GM12878 (cell line): ENCODE measurements around the gene CMSS1. TPM values are rescaled to one million over a fixed set of nuclear protein-coding genes. Genes with fewer than 3 reads are reported as not detected.

Experiments used
- BCL11A ChIP-seq: IDR thresholded peaks from 2 replicates; pipeline ENCODE4 v1.6.1; 2011; ENCODE audit warnings: low read depth, low read length
- CBFB ChIP-seq: IDR thresholded peaks from 2 replicates; pipeline ENCODE4 v1.6.1; 2016; ENCODE audit warnings: antibody characterized with exemption, low read depth
- CREB1 ChIP-seq: IDR thresholded peaks from 2 replicates; pipeline ENCODE4 v1.6.1; 2012; ENCODE audit warnings: low read depth, mild to moderate bottlenecking, inconsistent platforms
- CREM ChIP-seq: IDR thresholded peaks from 2 replicates; pipeline ENCODE4 v1.6.1; 2014; ENCODE audit warnings: antibody characterized with exemption, low read depth
- EED ChIP-seq: sonication (generic); IDR thresholded peaks from 2 replicates; pipeline ENCODE4 v1.6.1; 2016; ENCODE audit warnings: antibody characterized with exemption, low read depth
- EP300 ChIP-seq, 2 experiments: fragments of 150-350 bp in 1 of 2; IDR thresholded peaks; 2 replicates each; pipeline ENCODE4 v1.6.1; 2011 to 2012; ENCODE audit warnings: low read depth in 2 of 2, low read length in 2 of 2, borderline replicate concordance in 1 of 2, improper control_type of control experiment in 1 of 2, inconsistent platforms in 1 of 2; ENCODE audit not compliant: control insufficient read depth in 1 of 2
- FOXM1 ChIP-seq: IDR thresholded peaks from 2 replicates; pipeline ENCODE4 v1.6.1; 2012; ENCODE audit warnings: low read depth, mild to moderate bottlenecking, inconsistent platforms, low read length, moderate library complexity
- GABPA ChIP-seq: IDR thresholded peaks from 2 replicates; pipeline ENCODE4 v1.6.1; 2014; ENCODE audit warnings: antibody characterized with exemption, low read depth, mild to moderate bottlenecking, inconsistent platforms
- IKZF1 ChIP-seq: fragments of 450-650 bp; conservative IDR thresholded peaks from 2 replicates; pipeline ENCODE4 v1.6.1; 2017; ENCODE audit warnings: antibody characterized with exemption, mild to moderate bottlenecking
- IKZF2 ChIP-seq, 2 experiments: fragments of 450-650 bp; IDR thresholded peaks; 2 replicates each; pipeline ENCODE4 v1.6.1; 2017; ENCODE audit warnings: mild to moderate bottlenecking in 2 of 2, moderate library complexity in 2 of 2
- IRF4 ChIP-seq: IDR thresholded peaks from 2 replicates; pipeline ENCODE4 v1.6.1; 2011; ENCODE audit warnings: low read depth, low read length
- NFIC ChIP-seq: IDR thresholded peaks from 2 replicates; pipeline ENCODE4 v1.6.1; 2012; ENCODE audit warnings: low read depth, mild to moderate bottlenecking, inconsistent platforms, low read length, moderate library complexity
- PAX5 ChIP-seq: IDR thresholded peaks from 2 replicates; pipeline ENCODE4 v1.6.1; 2011; ENCODE audit warnings: low read depth, low read length, borderline replicate concordance
- RAD21 ChIP-seq: IDR thresholded peaks from 2 replicates; pipeline ENCODE4 v1.6.1; 2011; ENCODE audit warnings: mild to moderate bottlenecking, low read depth, low read length, moderate library complexity; ENCODE audit not compliant: insufficient read depth
- SP1 ChIP-seq: IDR thresholded peaks from one replicate; pipeline ENCODE4 v1.6.1; 2011; ENCODE audit warnings: low read depth, low read length
- TAF1 ChIP-seq: IDR thresholded peaks from 2 replicates; pipeline ENCODE4 v1.6.1; 2011; ENCODE audit warnings: mild to moderate bottlenecking, low read depth, low read length, borderline replicate concordance
- ZNF217 ChIP-seq: fragments of 450-650 bp; IDR thresholded peaks from 2 replicates; pipeline ENCODE4 v1.6.1; 2017; ENCODE audit warnings: antibody characterized with exemption, mild to moderate bottlenecking
- ZNF384 ChIP-seq: IDR thresholded peaks from 2 replicates; pipeline ENCODE4 v1.6.1; 2012; ENCODE audit warnings: low read depth, mild to moderate bottlenecking, low read length, improper control_type of control experiment, borderline replicate concordance
- polyA plus RNA-seq, 11 experiments: library from polyadenylated mRNA; depleted of rRNA in 4 of 11; unstranded in 6 of 11; stranded (reverse) in 5 of 11; fragments of >200 nt; fragmentation: Nextera tagmentation in 4 of 11; fragmentation: Illumina TruSeq in 1 of 11; extraction: Ambion mirVana in 4 of 11; extraction: Trizol in 1 of 11; gene quantifications; 1 replicate in 1 of 11; 2 replicates in 10 of 11; pipeline versions ENCODE4 v1.2.1 to v1.2.3, GENCODE V29; 2011 to 2016; ENCODE audit warnings: inconsistent platforms in 2 of 11, missing spikeins in 2 of 11, low read depth in 1 of 11
- total RNA-seq, 4 experiments: library from RNA; depleted of rRNA in 3 of 4; stranded (reverse); fragments of >200 nt in 3 of 4; fragmentation: Illumina TruSeq in 1 of 4; extraction: Trizol in 1 of 4; gene quantifications; 2 replicates each; pipeline versions ENCODE4 v1.2.1 to v1.2.3, GENCODE V29; 2013 to 2021
- TF ChIP-seq, protein P1 (sequence below): fragments of 450-650 bp; IDR thresholded peaks from 2 replicates; pipeline ENCODE4 v1.6.1; 2018; ENCODE audit warnings: borderline replicate concordance, mild to moderate bottlenecking; ENCODE audit not compliant: partially characterized antibody
- TF ChIP-seq, protein P2 (sequence below): fragments of 450-650 bp; IDR thresholded peaks from 2 replicates; pipeline ENCODE4 v1.6.1; 2018; ENCODE audit warnings: mild to moderate bottlenecking, low read depth, moderate library complexity; ENCODE audit not compliant: partially characterized antibody
- TF ChIP-seq, protein P3 (sequence below): fragments of 450-650 bp; IDR thresholded peaks from 2 replicates; pipeline ENCODE4 v1.6.1; 2016; ENCODE audit warnings: mild to moderate bottlenecking
- TF ChIP-seq, protein P4 (sequence below): IDR thresholded peaks from 2 replicates; pipeline ENCODE4 v1.6.1; 2012; ENCODE audit warnings: low read length, inconsistent platforms

Gene CMSS1
- total and polyA plus RNA-seq, 10 of the 15 experiments (the other 5 are each of a cell fraction or from before 2014, with no cell fraction given), result 31.0 to 118 (median 70.1) TPM

DNA sequence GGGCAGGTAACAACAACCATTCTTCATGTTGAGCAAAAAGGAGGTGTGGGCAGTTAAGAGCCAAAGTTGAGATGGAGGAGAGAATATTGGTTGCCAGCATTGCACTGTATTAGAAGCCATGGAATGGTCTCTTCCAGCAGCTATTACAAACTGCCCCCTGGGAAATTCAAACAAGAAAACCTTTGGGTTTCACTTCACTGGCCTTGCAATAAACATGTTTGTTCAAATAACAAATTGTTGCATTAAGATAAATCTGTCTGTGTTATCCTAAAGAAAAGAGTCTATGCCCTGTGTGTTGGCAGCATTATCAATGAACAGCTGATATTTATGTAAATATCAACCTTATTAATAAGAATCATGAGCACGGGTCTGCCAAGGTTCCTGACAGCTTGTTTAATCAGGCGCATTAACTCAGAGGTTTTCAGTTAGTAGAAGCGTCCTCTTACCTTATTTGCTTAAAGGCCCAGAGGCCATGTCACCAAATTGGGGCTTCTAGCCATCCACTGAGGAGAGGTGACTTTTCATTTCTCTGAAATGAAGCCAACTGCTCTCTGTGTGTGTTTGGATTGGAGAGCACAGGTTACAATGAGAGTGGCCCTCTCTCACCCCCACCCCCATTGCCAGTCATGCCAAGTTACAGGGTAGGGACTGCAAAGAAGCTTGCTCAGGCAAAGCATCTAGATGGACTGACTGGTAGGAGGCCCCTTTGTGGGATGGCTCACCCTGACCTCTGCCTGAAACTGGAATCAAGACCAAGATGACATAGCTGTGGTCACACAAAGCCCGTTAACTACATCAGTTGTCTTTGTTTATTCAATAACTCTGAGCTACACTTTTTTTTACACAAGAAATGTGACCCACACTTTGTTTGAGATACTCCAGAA, 286.1 kb downstream of the CMSS1 start (continued):
- TF ChIP-seq, protein P1, sequence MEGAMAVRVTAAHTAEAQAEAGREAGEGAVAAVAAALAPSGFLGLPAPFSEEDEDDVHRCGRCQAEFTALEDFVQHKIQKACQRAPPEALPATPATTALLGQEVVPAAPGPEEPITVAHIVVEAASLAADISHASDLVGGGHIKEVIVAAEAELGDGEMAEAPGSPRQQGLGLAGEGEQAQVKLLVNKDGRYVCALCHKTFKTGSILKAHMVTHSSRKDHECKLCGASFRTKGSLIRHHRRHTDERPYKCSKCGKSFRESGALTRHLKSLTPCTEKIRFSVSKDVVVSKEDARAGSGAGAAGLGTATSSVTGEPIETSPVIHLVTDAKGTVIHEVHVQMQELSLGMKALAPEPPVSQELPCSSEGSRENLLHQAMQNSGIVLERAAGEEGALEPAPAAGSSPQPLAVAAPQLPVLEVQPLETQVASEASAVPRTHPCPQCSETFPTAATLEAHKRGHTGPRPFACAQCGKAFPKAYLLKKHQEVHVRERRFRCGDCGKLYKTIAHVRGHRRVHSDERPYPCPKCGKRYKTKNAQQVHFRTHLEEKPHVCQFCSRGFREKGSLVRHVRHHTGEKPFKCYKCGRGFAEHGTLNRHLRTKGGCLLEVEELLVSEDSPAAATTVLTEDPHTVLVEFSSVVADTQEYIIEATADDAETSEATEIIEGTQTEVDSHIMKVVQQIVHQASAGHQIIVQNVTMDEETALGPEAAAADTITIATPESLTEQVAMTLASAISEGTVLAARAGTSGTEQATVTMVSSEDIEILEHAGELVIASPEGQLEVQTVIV, result no peak
- peak; percentile 71; the same call in 1 of the 2 replicates for TF ChIP-seq NFIC
- peak; percentile 10; the same call in 1 of the 2 replicates for TF ChIP-seq RAD21
- TF ChIP-seq EP300 (IDR thresholded peaks at IDR 0.05; ENCODE audit: borderline replicate concordance in 1 of 2, control insufficient read depth in 1 of 2, low read depth in 2 of 2, low read length in 2 of 2), result peak; percentile 54 to 67; a peak in 3 of 4 replicates
- TF ChIP-seq, protein P2, sequence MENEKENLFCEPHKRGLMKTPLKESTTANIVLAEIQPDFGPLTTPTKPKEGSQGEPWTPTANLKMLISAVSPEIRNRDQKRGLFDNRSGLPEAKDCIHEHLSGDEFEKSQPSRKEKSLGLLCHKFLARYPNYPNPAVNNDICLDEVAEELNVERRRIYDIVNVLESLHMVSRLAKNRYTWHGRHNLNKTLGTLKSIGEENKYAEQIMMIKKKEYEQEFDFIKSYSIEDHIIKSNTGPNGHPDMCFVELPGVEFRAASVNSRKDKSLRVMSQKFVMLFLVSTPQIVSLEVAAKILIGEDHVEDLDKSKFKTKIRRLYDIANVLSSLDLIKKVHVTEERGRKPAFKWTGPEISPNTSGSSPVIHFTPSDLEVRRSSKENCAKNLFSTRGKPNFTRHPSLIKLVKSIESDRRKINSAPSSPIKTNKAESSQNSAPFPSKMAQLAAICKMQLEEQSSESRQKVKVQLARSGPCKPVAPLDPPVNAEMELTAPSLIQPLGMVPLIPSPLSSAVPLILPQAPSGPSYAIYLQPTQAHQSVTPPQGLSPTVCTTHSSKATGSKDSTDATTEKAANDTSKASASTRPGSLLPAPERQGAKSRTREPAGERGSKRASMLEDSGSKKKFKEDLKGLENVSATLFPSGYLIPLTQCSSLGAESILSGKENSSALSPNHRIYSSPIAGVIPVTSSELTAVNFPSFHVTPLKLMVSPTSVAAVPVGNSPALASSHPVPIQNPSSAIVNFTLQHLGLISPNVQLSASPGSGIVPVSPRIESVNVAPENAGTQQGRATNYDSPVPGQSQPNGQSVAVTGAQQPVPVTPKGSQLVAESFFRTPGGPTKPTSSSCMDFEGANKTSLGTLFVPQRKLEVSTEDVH, result no peak
- TF ChIP-seq, protein P3, sequence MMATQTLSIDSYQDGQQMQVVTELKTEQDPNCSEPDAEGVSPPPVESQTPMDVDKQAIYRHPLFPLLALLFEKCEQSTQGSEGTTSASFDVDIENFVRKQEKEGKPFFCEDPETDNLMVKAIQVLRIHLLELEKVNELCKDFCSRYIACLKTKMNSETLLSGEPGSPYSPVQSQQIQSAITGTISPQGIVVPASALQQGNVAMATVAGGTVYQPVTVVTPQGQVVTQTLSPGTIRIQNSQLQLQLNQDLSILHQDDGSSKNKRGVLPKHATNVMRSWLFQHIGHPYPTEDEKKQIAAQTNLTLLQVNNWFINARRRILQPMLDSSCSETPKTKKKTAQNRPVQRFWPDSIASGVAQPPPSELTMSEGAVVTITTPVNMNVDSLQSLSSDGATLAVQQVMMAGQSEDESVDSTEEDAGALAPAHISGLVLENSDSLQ, result peak; percentile 40; the same call in 1 of the 2 replicates
- 0 out of 2 replicates have a peak, but pooled peaks have one; percentile 68 for TF ChIP-seq CBFB
- 0 out of 2 replicates have a peak, but pooled peaks have one; percentile 30 for TF ChIP-seq PAX5
- no peak for TF ChIP-seq TAF1
- TF ChIP-seq GABPA, result no peak
- peak; percentile 58; the same call in 1 of the 2 replicates for TF ChIP-seq EED
- TF ChIP-seq SP1, result peak; percentile 52
- peak; percentile 77 for TF ChIP-seq CREM
- TF ChIP-seq IKZF2 (IDR thresholded peaks at IDR 0.05), result peak in 1 of 2 experiments; percentile 50; a peak in 2 of 4 replicates
- TF ChIP-seq CREB1, result no peak
- no peak for TF ChIP-seq ZNF217
- peak; percentile 65; the same call in 1 of the 2 replicates for TF ChIP-seq FOXM1
- TF ChIP-seq, protein P4, sequence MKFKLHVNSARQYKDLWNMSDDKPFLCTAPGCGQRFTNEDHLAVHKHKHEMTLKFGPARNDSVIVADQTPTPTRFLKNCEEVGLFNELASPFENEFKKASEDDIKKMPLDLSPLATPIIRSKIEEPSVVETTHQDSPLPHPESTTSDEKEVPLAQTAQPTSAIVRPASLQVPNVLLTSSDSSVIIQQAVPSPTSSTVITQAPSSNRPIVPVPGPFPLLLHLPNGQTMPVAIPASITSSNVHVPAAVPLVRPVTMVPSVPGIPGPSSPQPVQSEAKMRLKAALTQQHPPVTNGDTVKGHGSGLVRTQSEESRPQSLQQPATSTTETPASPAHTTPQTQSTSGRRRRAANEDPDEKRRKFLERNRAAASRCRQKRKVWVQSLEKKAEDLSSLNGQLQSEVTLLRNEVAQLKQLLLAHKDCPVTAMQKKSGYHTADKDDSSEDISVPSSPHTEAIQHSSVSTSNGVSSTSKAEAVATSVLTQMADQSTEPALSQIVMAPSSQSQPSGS, result peak; percentile 36; the same call in 1 of the 2 replicates
- peak; percentile 71 for TF ChIP-seq BCL11A
- peak; percentile 35; the same call in 1 of the 2 replicates for TF ChIP-seq IKZF1
- peak; percentile 54; the same call in 1 of the 2 replicates for TF ChIP-seq ZNF384
- TF ChIP-seq IRF4, result peak; percentile 56; the same call in 1 of the 2 replicates
